Endothelial cell of umbilical vein (primary cell): ENCODE results near the gene PPP2R3C.

ENCODE experiments used
- EZH2 ChIP-seq: IDR thresholded peaks from 2 replicates; pipeline ENCODE4 v1.6.1; 2012; ENCODE audit warnings: borderline replicate concordance, low read depth, mild to moderate bottlenecking, moderate library complexity, low read length, inconsistent platforms; ENCODE audit not compliant: severe bottlenecking
- GATA2 ChIP-seq: IDR thresholded peaks from 2 replicates; pipeline ENCODE4 v1.7.0; 2011; ENCODE audit warnings: low read depth, mild to moderate bottlenecking, moderate library complexity, mixed read lengths, low read length; ENCODE audit not compliant: insufficient read length, insufficient read depth
- POLR2A ChIP-seq: IDR thresholded peaks from 2 replicates; pipeline ENCODE4 v1.6.1; 2012; ENCODE audit warnings: low read depth, mild to moderate bottlenecking, control low read depth, low read length
- POLR2AphosphoS5 ChIP-seq: IDR thresholded peaks from 2 replicates; pipeline ENCODE4 v1.6.1; 2012; ENCODE audit warnings: low read depth, mild to moderate bottlenecking, control low read depth, low read length, moderate library complexity; ENCODE audit not compliant: insufficient read depth
- TF ChIP-seq, protein P1 (sequence below), 2 donors: IDR thresholded peaks; 1 replicate in 1 of 2; 2 replicates in 1 of 2; pipeline ENCODE4 v1.5.1; 2011; ENCODE audit warnings: low read length in 2 of 2, mild to moderate bottlenecking in 2 of 2, moderate library complexity in 2 of 2, control low read depth in 1 of 2, inconsistent platforms in 1 of 2, low read depth in 1 of 2; ENCODE audit not compliant: insufficient read depth in 1 of 2; ENCODE audit errors: extremely low read depth in 1 of 2
- TF ChIP-seq, protein P2 (sequence below): IDR thresholded peaks from 2 replicates; pipeline ENCODE4 v1.6.1; 2011; ENCODE audit not compliant: insufficient read depth, insufficient read length

DNA sequence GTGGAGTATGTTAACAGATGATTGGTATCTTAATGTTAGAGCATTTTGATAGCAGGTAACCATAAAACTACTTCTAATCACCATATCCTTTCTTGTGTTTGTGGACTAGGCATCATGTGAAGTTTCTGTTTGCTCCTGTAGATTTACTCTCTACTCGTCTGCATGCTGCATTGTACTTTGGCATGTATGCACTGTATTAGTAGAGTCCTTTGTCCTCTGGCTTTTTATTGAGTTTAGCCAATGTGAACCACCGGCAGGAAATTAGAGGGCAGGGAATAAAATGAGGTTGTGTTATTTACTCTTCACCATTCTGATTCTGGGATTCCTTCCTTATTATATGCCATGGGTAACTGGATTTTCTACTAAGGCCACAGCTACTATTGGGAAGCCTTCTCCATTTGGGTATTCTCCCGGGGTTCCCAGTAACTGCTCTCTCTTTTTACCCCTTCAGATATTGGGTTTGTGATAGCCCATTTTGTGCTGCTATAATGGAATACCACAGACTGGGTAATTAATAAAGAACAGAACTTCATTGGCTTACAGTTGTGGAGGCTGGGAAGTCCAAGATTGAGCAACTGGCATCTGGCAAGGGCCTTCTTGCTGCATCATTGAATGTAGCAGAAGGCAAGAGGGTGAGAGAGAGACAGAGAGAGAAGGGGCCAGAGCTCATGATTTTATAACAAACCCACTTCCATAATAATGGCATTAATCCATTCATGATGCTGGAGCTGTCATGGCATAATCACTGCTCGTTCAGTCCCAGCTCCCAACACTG, 53.4 kb downstream of the PPP2R3C start:
- TF ChIP-seq, protein P1, sequence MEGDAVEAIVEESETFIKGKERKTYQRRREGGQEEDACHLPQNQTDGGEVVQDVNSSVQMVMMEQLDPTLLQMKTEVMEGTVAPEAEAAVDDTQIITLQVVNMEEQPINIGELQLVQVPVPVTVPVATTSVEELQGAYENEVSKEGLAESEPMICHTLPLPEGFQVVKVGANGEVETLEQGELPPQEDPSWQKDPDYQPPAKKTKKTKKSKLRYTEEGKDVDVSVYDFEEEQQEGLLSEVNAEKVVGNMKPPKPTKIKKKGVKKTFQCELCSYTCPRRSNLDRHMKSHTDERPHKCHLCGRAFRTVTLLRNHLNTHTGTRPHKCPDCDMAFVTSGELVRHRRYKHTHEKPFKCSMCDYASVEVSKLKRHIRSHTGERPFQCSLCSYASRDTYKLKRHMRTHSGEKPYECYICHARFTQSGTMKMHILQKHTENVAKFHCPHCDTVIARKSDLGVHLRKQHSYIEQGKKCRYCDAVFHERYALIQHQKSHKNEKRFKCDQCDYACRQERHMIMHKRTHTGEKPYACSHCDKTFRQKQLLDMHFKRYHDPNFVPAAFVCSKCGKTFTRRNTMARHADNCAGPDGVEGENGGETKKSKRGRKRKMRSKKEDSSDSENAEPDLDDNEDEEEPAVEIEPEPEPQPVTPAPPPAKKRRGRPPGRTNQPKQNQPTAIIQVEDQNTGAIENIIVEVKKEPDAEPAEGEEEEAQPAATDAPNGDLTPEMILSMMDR (IDR thresholded peaks at IDR 0.05; ENCODE audit: extremely low read depth in 1 of 2, insufficient read depth in 1 of 2, low read depth in 1 of 2, low read length in 2 of 2), result no peak
- TF ChIP-seq POLR2A (no peak), POLR2AphosphoS5 (no peak), EZH2 (no peak), GATA2 (no peak)
- TF ChIP-seq, protein P2, sequence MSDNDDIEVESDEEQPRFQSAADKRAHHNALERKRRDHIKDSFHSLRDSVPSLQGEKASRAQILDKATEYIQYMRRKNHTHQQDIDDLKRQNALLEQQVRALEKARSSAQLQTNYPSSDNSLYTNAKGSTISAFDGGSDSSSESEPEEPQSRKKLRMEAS, result no peak
